ENCODE data around the gene ZDHHC9.

GRCh38 chrX:129786210-129786651, 57.5 kb downstream of the ZDHHC9 start:
- TF ChIP-seq CTCF (conservative IDR thresholded peaks at IDR 0.05; ENCODE audit: low read depth, low read length) (no peak), EZH2 (IDR thresholded peaks at IDR 0.05; ENCODE audit: low read length, unreplicated experiment) (no peak), EZH2phosphoT487 (IDR thresholded peaks at IDR 0.05; ENCODE audit: borderline replicate concordance, low read length) (no peak)

Measured in PC-3 (cell line).